Osteoblast (primary cell): Measurements from ENCODE around the gene LRRC47. TPM values are rescaled to one million over a fixed set of nuclear protein-coding genes. Genes with fewer than 3 reads are reported as not detected.
"Not testable (repeated sequence)": the region's sequence is repeated elsewhere in the genome, so short reads cannot be mapped to it uniquely, and the experiment has no call there.

Source experiments
- DNase-seq: peaks from one replicate; pipeline ENCODE4 v3.0.0; 2011; ENCODE audit warnings: low spot score, mixed read lengths; ENCODE audit not compliant: insufficient read length; ENCODE audit errors: missing footprints
- H2AFZ ChIP-seq: 2 replicates; pipeline ENCODE4 v1.6.0; 2011; ENCODE audit warnings: mild to moderate bottlenecking, low read length
- H3K27ac ChIP-seq: 2 replicates; pipeline ENCODE4 v1.5.1; 2011; ENCODE audit warnings: mild to moderate bottlenecking, low read depth, low read length, moderate library complexity
- H3K27me3 ChIP-seq: 2 replicates; pipeline ENCODE4 v1.6.0; 2012; ENCODE audit warnings: mild to moderate bottlenecking, control low read depth, inconsistent platforms, low read length, moderate library complexity; ENCODE audit not compliant: insufficient read depth
- H3K36me3 ChIP-seq: 2 replicates; pipeline ENCODE4 v1.5.1; 2011; ENCODE audit warnings: mild to moderate bottlenecking, low read length, control low read depth, moderate library complexity; ENCODE audit not compliant: insufficient read depth
- H3K4me1 ChIP-seq: 2 replicates; pipeline ENCODE4 v1.5.1; 2011; ENCODE audit warnings: mild to moderate bottlenecking, low read length, control low read depth, moderate library complexity; ENCODE audit not compliant: insufficient read depth
- H3K4me2 ChIP-seq: 2 replicates; pipeline ENCODE4 v1.6.0; 2011; ENCODE audit warnings: mild to moderate bottlenecking, low read length; ENCODE audit not compliant: insufficient read depth
- H3K4me3 ChIP-seq: fragments of 200-600 bp; sonication (generic); 3 replicates; pipeline ENCODE4 v1.5.1; 2012; ENCODE audit warnings: mild to moderate bottlenecking, low read length, inconsistent platforms; ENCODE audit not compliant: insufficient read depth
- H3K79me2 ChIP-seq: 2 replicates; pipeline ENCODE4 v1.6.0; 2012; ENCODE audit warnings: mild to moderate bottlenecking, low read length, control low read depth, inconsistent platforms; ENCODE audit not compliant: insufficient read depth
- H3K9me3 ChIP-seq: 2 replicates; pipeline ENCODE4 v1.5.1; 2011; ENCODE audit warnings: low read depth, low read length, control low read depth
- H4K20me1 ChIP-seq: 2 replicates; pipeline ENCODE4 v1.6.0; 2012; ENCODE audit warnings: mild to moderate bottlenecking, low read length, control low read depth; ENCODE audit not compliant: insufficient read depth
- CTCF ChIP-seq: IDR thresholded peaks from 2 replicates; pipeline ENCODE4 v1.5.1; 2011; ENCODE audit warnings: mild to moderate bottlenecking, low read depth, low read length, moderate library complexity; ENCODE audit errors: extremely low read depth
- total RNA-seq: library from RNA; depleted of rRNA; stranded (reverse); fragments of >200 nt; gene quantifications from 2 replicates; pipeline ENCODE4 v1.2.3, GENCODE V29; 2012

LRRC47 gene
- total RNA-seq, 1 donor = 30.0 TPM

- H3K4me1 ChIP-seq = no peaks in the 10 kb centered on the region
- TF ChIP-seq CTCF = no peak
Measured at GRCh38 chr1:3753656-3754454, 42.4 kb downstream of the LRRC47 start.

GRCh38 chr1:3752400-3752945 lies 43.8 kb downstream of the LRRC47 start, which contains the start of gene CCDC27:
CCDC27 (plus strand) TSS chr1:3752450; CDS start chr1:3752482, 32 bp downstream.
- peak; percentile 22 for DNase-seq
- Histone ChIP-seq H3K9me3 (no peaks in the 10 kb centered on the region), H2AFZ (no peak within 1 kb of the TSS), H3K4me1 (peaks cover 5% of the 10 kb centered on the region), H3K27me3 (peaks cover 5% of the 10 kb centered on the region), H3K4me3 (no peak within 1 kb of the TSS), H4K20me1 (no peaks in the 10 kb centered on the region), H3K27ac (no peak within 1 kb of the TSS), H3K36me3 (no peaks in the 10 kb centered on the region), H3K79me2 (no peaks in the 10 kb centered on the region), H3K4me2 (no peak within 1 kb of the TSS)
- no peak for TF ChIP-seq CTCF

More at GRCh38 chr1:3753656-3754454, 42.4 kb downstream of the LRRC47 start:
- Histone ChIP-seq H3K4me3 (no peak overlapping the region), H4K20me1 (no peaks in the 10 kb centered on the region), H3K36me3 (no peaks in the 10 kb centered on the region), H3K9me3 (no peaks in the 10 kb centered on the region), H2AFZ (no peak overlapping the region), H3K27ac (no peak overlapping the region), H3K4me2 (no peak overlapping the region), H3K27me3 (peaks cover 5% of the 10 kb centered on the region), H3K79me2 (no peaks in the 10 kb centered on the region)
- DNase-seq = peak; percentile 21

- Histone ChIP-seq H3K9me3 (no peaks in the 10 kb centered on the region), H2AFZ (no peak overlapping the region), H3K79me2 (no peaks in the 10 kb centered on the region), H3K4me2 (no peak overlapping the region), H3K27ac (no peak overlapping the region), H4K20me1 (no peaks in the 10 kb centered on the region), H3K4me1 (peaks cover 12% of the 10 kb centered on the region), H3K36me3 (no peaks in the 10 kb centered on the region), H3K4me3 (no peak overlapping the region), H3K27me3 (peaks cover 5% of the 10 kb centered on the region)
- TF ChIP-seq CTCF = no peak
- no peak for DNase-seq
Measured at GRCh38 chr1:3750741-3751140, 45.6 kb downstream of the LRRC47 start.

DNA sequence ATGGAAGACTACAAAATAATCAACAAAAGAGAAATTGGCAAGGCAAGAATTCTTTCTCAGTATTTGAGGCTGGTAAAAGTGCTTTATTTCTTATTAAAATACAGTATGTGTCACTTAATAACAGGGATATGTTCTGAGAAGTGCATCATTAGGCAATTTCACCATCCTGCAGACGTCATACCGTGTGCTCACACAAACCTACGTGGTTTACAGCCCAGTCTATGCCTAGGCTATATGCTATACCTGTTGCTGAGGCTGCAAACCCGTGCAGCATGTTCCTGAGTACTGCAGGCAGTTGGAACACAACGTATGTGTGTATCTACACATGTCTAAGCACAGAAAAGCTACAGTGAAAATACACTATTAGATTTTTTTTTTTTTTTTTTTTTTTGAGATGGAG lies 46.8 kb downstream of the LRRC47 start:
- Histone ChIP-seq H3K9me3 (no peaks in the 10 kb centered on the region), H3K27me3 (peaks cover 5% of the 10 kb centered on the region), H3K79me2 (no peaks in the 10 kb centered on the region)

DNA sequence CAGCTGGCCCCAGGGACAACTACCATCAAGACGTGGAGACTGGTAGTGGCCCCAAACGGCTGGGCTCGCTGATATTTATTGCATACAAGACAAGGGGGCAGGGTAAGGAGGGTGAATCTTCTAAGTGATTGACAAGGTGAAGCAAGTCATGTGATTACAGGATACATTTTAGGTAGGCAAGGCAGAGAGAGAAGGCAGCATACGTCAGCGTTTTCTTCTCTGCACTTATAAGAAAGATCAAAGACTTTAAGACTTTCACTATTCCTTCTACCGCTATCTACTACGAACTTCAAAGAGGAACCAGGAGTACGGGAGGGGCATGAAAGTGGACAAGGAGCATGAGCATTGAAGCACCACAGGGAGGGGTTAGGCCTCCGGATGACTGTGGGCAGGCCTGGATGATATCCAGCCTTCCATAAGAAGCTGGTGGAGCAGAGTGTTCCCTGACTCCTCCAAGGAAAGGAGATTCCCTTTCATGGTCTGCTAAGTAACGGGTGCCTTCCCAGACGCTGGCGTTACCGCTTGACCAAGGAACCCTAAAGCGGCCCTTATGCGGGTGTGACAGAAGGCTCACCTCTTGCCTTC lies 47.9 kb downstream of the LRRC47 start:
- H3K79me2 ChIP-seq, H4K20me1 ChIP-seq, H2AFZ ChIP-seq, H3K27ac ChIP-seq, H3K27me3 ChIP-seq, H3K36me3 ChIP-seq, DNase-seq, H3K4me2 ChIP-seq, H3K4me3 ChIP-seq, H3K9me3 ChIP-seq: not testable (repeated sequence)
- peaks cover 12% of the 10 kb centered on the region for H3K4me1 ChIP-seq

More for the DNA sequence above, 46.8 kb downstream of the LRRC47 start:
- peaks cover 12% of the 10 kb centered on the region for H3K4me1 ChIP-seq
- no peak overlapping the region for H3K4me3 ChIP-seq
- H3K4me2 ChIP-seq = no peak overlapping the region
- peak; percentile 25 for DNase-seq
- peaks cover 3% of the 10 kb centered on the region for H4K20me1 ChIP-seq
- H2AFZ ChIP-seq = no peak overlapping the region
- H3K36me3 ChIP-seq = no peaks in the 10 kb centered on the region
- TF ChIP-seq CTCF = no peak
- H3K27ac ChIP-seq = no peak overlapping the region
